Parathyroid adenoma (tissue), 2 donors: ENCODE measurements around the gene CDH4.

ENCODE experiments used
- H2AFZ ChIP-seq: fragments of 300-600 bp; sonication (generic); one replicate; pipeline ENCODE4 v1.7.0; 2017; ENCODE audit warnings: antibody characterized with exemption, mild to moderate bottlenecking
- H3K27ac ChIP-seq: fragments of 300-600 bp; sonication (generic); one replicate; pipeline ENCODE4 v1.7.0; 2017
- H3K27me3 ChIP-seq: fragments of 300-600 bp; sonication (generic); one replicate; pipeline ENCODE4 v1.7.0; 2017; ENCODE audit warnings: low read length; ENCODE audit not compliant: control insufficient read depth, insufficient read depth
- H3K36me3 ChIP-seq: fragments of 300-600 bp; sonication (generic); one replicate; pipeline ENCODE4 v1.7.0; 2017; ENCODE audit warnings: low read length; ENCODE audit not compliant: control insufficient read depth, insufficient read depth
- H3K4me1 ChIP-seq: fragments of 300-600 bp; sonication (generic); one replicate; pipeline ENCODE4 v1.7.0; 2017; ENCODE audit warnings: control low read depth
- H3K4me2 ChIP-seq: fragments of 300-600 bp; sonication (generic); one replicate; pipeline ENCODE4 v1.7.0; 2017; ENCODE audit warnings: low read length
- H3K4me3 ChIP-seq: fragments of 300-600 bp; sonication (generic); one replicate; pipeline ENCODE4 v1.7.0; 2017; ENCODE audit warnings: low read depth, low read length
- H3K79me2 ChIP-seq: fragments of 300-600 bp; sonication (generic); one replicate; pipeline ENCODE4 v1.7.0; 2017; ENCODE audit warnings: control low read depth
- H3K9ac ChIP-seq: fragments of 300-600 bp; sonication (generic); one replicate; pipeline ENCODE4 v1.7.0; 2017; ENCODE audit warnings: mild to moderate bottlenecking
- H3K9me3 ChIP-seq: fragments of 300-600 bp; sonication (generic); one replicate; pipeline ENCODE4 v1.7.0; 2017; ENCODE audit warnings: low read length; ENCODE audit not compliant: control insufficient read depth
- TF ChIP-seq, protein P1 (sequence below): fragments of 300-600 bp; sonication (generic); IDR thresholded peaks from one replicate; pipeline ENCODE4 v1.7.0; 2017; ENCODE audit warnings: antibody characterized with exemption, mild to moderate bottlenecking
- donor health status: primary hyperparathyroidism.

CDH4 gene

DNA sequence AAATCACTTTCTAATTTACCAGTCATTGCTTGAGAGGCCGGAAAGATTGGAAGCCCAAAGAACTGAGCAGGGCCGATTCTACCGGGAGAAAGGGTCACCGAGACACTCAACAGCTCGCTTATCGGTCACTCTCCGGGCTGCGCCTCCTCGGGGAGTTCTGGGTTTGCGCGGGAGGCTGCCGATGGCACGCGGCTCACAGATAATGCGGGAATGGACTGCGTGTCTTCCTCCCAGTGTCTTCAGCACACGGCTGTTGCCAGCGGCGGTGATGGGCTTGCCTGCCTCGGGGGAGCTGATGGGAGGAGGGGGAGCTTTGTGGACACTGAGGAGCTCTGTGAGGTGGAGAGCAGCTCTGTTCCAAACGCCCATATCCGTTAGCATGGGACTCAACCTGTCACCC, 314.6 kb downstream of the CDH4 start:
- H3K9me3 ChIP-seq: no peaks in the 10 kb centered on the region
- no peak overlapping the region for H3K9ac ChIP-seq
- H2AFZ ChIP-seq: no peak overlapping the region
- no peaks in the 10 kb centered on the region for H3K79me2 ChIP-seq
- H3K27me3 ChIP-seq: peaks cover 3% of the 10 kb centered on the region
- H3K4me2 ChIP-seq: no peak overlapping the region
- no peaks in the 10 kb centered on the region for H3K36me3 ChIP-seq
- TF ChIP-seq, protein P1, sequence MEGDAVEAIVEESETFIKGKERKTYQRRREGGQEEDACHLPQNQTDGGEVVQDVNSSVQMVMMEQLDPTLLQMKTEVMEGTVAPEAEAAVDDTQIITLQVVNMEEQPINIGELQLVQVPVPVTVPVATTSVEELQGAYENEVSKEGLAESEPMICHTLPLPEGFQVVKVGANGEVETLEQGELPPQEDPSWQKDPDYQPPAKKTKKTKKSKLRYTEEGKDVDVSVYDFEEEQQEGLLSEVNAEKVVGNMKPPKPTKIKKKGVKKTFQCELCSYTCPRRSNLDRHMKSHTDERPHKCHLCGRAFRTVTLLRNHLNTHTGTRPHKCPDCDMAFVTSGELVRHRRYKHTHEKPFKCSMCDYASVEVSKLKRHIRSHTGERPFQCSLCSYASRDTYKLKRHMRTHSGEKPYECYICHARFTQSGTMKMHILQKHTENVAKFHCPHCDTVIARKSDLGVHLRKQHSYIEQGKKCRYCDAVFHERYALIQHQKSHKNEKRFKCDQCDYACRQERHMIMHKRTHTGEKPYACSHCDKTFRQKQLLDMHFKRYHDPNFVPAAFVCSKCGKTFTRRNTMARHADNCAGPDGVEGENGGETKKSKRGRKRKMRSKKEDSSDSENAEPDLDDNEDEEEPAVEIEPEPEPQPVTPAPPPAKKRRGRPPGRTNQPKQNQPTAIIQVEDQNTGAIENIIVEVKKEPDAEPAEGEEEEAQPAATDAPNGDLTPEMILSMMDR: no peak
- no peak overlapping the region for H3K4me3 ChIP-seq
- H3K4me1 ChIP-seq: no peaks in the 10 kb centered on the region
- no peak overlapping the region for H3K27ac ChIP-seq

DNA sequence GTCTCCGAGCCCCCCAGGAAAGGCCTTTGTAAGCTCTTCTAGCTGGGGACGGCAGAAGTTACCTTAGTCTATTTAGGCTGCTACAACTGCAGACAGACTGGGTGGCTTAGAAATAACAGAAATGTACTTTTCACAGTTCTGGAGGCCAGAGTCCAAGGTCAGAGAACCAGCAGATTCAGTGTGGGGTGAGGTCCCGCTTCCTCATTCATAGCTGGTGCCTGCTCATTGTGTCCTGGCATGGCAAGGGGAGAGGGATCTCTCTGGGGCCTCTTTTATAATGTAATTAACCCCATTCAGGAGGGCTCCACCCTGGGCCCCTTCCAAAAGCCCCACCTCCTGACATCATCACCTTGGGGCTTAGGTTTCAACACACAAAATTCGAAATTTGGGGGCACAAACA, 315.1 kb downstream of the CDH4 start:
- TF ChIP-seq, protein P1: no peak
- Histone ChIP-seq H3K27ac (no peak overlapping the region), H3K79me2 (no peaks in the 10 kb centered on the region), H3K4me1 (no peaks in the 10 kb centered on the region), H3K4me2 (no peak overlapping the region), H3K9me3 (no peaks in the 10 kb centered on the region), H2AFZ (no peak overlapping the region), H3K36me3 (no peaks in the 10 kb centered on the region), H3K9ac (no peak overlapping the region), H3K4me3 (no peak overlapping the region), H3K27me3 (peaks cover 3% of the 10 kb centered on the region)

DNA sequence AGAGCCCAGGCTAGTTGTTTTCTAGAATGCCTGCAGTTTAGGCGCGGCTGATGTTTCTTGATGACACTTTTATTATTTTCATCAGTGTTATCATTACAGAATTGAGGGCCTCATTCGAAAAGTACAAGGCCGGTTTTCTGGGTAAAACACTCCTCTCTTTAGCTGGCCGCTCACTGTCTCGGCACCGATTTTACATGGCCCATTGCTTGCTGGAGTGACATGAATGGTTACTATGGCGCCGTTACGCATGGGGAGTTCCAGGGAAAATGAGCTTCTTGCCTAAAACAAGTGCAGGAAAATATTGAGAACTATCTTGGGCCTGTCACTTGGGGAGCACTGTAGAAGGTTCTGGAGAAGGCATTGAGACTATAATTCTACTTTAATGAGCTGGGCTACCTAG, 317.8 kb downstream of the CDH4 start:
- Histone ChIP-seq H3K9ac (no peak overlapping the region), H3K36me3 (no peaks in the 10 kb centered on the region), H3K79me2 (no peaks in the 10 kb centered on the region)

DNA sequence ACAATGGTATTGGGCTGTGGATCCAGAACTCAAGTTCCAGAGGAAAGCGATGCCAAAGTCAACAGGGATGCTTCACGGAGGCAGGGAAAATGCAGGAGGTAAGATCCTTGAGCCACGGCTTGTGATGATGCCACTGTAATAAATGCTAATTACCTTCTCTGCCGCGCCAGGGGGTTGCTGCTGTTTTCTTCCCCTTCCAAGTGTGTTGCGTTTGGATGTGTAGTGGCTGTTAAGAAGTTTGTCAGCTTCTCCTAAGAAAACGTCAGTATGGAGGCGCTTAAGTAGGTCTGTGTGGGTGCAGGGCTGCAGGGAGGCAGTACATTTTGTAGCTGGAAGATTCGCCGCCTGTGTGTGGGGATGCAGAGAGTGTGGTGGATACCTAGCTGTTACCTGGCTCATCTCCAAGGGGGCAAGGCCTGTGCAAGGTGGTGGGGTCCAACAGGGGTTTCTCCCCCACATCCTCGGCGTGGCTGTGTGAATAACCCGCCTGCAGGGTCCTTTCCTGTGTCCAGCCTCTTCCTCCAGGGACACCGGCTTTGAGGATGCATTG, 318.7 kb downstream of the CDH4 start:
- no peaks in the 10 kb centered on the region for H3K36me3 ChIP-seq
- TF ChIP-seq, protein P1: no peak
- no peak overlapping the region for H3K4me3 ChIP-seq
- no peaks in the 10 kb centered on the region for H3K27me3 ChIP-seq
- no peaks in the 10 kb centered on the region for H3K9me3 ChIP-seq
- no peak overlapping the region for H3K4me2 ChIP-seq
- no peak overlapping the region for H2AFZ ChIP-seq
- H3K4me1 ChIP-seq: no peaks in the 10 kb centered on the region
- H3K9ac ChIP-seq: no peak overlapping the region
- no peaks in the 10 kb centered on the region for H3K79me2 ChIP-seq
- H3K27ac ChIP-seq: no peak overlapping the region

More for the DNA sequence above, 317.8 kb downstream of the CDH4 start:
- no peaks in the 10 kb centered on the region for H3K4me1 ChIP-seq
- TF ChIP-seq, protein P1: no peak
- no peaks in the 10 kb centered on the region for H3K9me3 ChIP-seq
- no peaks in the 10 kb centered on the region for H3K27me3 ChIP-seq
- H3K4me3 ChIP-seq: no peak overlapping the region
- no peak overlapping the region for H3K4me2 ChIP-seq
- H3K27ac ChIP-seq: no peak overlapping the region
- no peak overlapping the region for H2AFZ ChIP-seq

DNA sequence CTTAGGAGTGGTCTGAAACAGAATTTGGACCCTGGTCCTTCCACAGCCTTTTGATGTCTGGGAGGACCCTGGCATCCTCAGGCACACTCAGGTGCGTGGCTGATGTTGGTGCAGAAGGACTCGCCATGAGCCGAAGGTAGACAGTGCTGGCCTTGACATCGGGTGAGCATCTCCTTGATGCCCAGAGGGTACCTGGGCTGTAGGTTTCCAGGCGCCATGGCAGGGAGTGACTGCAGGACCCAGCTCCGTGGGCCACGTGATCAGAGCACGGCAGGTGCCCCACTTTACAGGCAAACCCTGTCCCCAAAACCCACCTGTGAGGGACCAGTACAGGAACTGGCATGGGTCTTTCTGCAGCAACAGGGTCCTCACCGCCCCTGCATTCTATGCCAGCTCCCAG, 319.2 kb downstream of the CDH4 start:
- no peaks in the 10 kb centered on the region for H3K36me3 ChIP-seq
- H3K27ac ChIP-seq: no peak overlapping the region
- H3K4me3 ChIP-seq: no peak overlapping the region
- H3K4me2 ChIP-seq: no peak overlapping the region
- H3K9me3 ChIP-seq: no peaks in the 10 kb centered on the region
- no peaks in the 10 kb centered on the region for H3K27me3 ChIP-seq
- no peak overlapping the region for H2AFZ ChIP-seq
- H3K4me1 ChIP-seq: no peaks in the 10 kb centered on the region
- no peak overlapping the region for H3K9ac ChIP-seq
- no peaks in the 10 kb centered on the region for H3K79me2 ChIP-seq
- TF ChIP-seq, protein P1: no peak
